ENCODE data around the gene LDLR. TPM values are rescaled to one million over a fixed set of nuclear protein-coding genes. Genes with fewer than 3 reads are reported as not detected.
A peak's percentile ranks its signal among the peaks of the same experiment; 100 is the strongest.
"Not testable (repeated sequence)": the region's sequence is repeated elsewhere in the genome, so short reads cannot be mapped to it uniquely, and the experiment has no call there.

LDLR gene
- total RNA-seq, 3 donors from 2014 or later (not counting 1 experiment from before 2014, with no cell fraction given): 84.7 to 172 (median 112) TPM

- intact Hi-C loops (cut with micrococcal nuclease): no loop called here
- no peaks in the 10 kb centered on the region for H3K4me1 Mint-ChIP-seq
- no peaks in the 10 kb centered on the region for H3K9me3 ChIP-seq (ENCODE audit: control insufficient read depth, insufficient read depth, low read length)
- no peak for TF ChIP-seq CTCF (IDR thresholded peaks at IDR 0.05)
- no peaks in the 10 kb centered on the region for H3K27me3 Mint-ChIP-seq (ENCODE audit: low read depth in 2 of 2)
- peak overlapping the region in 1 of 2 donors; percentile 14 for H3K27ac Mint-ChIP-seq
- no peak overlapping the region for H3K27ac ChIP-seq (ENCODE audit: low read length)
- peaks cover 10% of the 10 kb centered on the region for H3K36me3 Mint-ChIP-seq
- H3K4me3 ChIP-seq (ENCODE audit: low read length): no peak overlapping the region
- no peak overlapping the region for H3K4me3 Mint-ChIP-seq
- H3K9me3 Mint-ChIP-seq: no peaks in the 10 kb centered on the region
- no peaks in the 10 kb centered on the region for H3K27me3 ChIP-seq (ENCODE audit: control insufficient read depth, insufficient read depth, low read length)
- WGBS (ENCODE audit: insufficient coverage): 94% methylated on average over 13 of the region's 13 CpGs
- ATAC-seq (no peak), DNase-seq (no peak)
- H3K36me3 ChIP-seq (ENCODE audit: control insufficient read depth, insufficient read depth, low read length): peaks cover 41% of the 10 kb centered on the region
- H3K4me1 ChIP-seq (ENCODE audit: control insufficient read depth, insufficient read depth, low read length): no peaks in the 10 kb centered on the region
Observed at GRCh38 chr19:11123114-11123513, 33.9 kb downstream of the LDLR start.

- 98% methylated on average over 4 of the region's 4 CpGs for WGBS (ENCODE audit: insufficient coverage)
- H3K27me3 Mint-ChIP-seq (ENCODE audit: low read depth in 2 of 2); H3K4me3 ChIP-seq (ENCODE audit: low read length); H3K27me3 ChIP-seq (ENCODE audit: control insufficient read depth, insufficient read depth, low read length); H3K9me3 Mint-ChIP-seq; H3K36me3 Mint-ChIP-seq; H3K27ac ChIP-seq (ENCODE audit: low read length); H3K4me1 Mint-ChIP-seq; H3K9me3 ChIP-seq (ENCODE audit: control insufficient read depth, insufficient read depth, low read length); intact Hi-C loops (cut with micrococcal nuclease); H3K4me3 Mint-ChIP-seq; ATAC-seq; H3K27ac Mint-ChIP-seq; H3K4me1 ChIP-seq (ENCODE audit: control insufficient read depth, insufficient read depth, low read length); DNase-seq: not testable (repeated sequence)
- peaks cover 43% of the 10 kb centered on the region for H3K36me3 ChIP-seq (ENCODE audit: control insufficient read depth, insufficient read depth, low read length)
Observed at GRCh38 chr19:11124157-11124556, 34.9 kb downstream of the LDLR start.

GRCh38 chr19:11125994-11126685 lies 36.9 kb downstream of the LDLR start:
- peak overlapping the region in 1 of 2 donors; percentile 45 for H3K27ac Mint-ChIP-seq
- DNase-seq: peak; percentile 67 to 88
- peaks cover 44% of the 10 kb centered on the region for H3K36me3 ChIP-seq (ENCODE audit: control insufficient read depth, insufficient read depth, low read length)

More at GRCh38 chr19:11125994-11126685, 36.9 kb downstream of the LDLR start:
- Histone ChIP-seq H3K4me1 (ENCODE audit: control insufficient read depth, insufficient read depth, low read length) (peaks cover 5% of the 10 kb centered on the region), H3K9me3 (ENCODE audit: control insufficient read depth, insufficient read depth, low read length) (no peaks in the 10 kb centered on the region), H3K4me3 (ENCODE audit: low read length) (no peak overlapping the region), H3K27me3 (ENCODE audit: control insufficient read depth, insufficient read depth, low read length) (no peaks in the 10 kb centered on the region), H3K27ac (ENCODE audit: low read length) (no peak overlapping the region)
- Mint-ChIP-seq H3K4me3 (no peak overlapping the region), H3K4me1 (peaks cover 6% of the 10 kb centered on the region in 2 donors), H3K27me3 (ENCODE audit: low read depth in 2 of 2) (no peaks in the 10 kb centered on the region), H3K36me3 (peaks cover under 1% of the 10 kb centered on the region), H3K9me3 (no peaks in the 10 kb centered on the region)
- peak; percentile 68 to 72 (median 70) for ATAC-seq
- peak; percentile 79 for TF ChIP-seq CTCF (IDR thresholded peaks at IDR 0.05)
- WGBS (ENCODE audit: insufficient coverage): 63% methylated on average over 10 of the region's 11 CpGs
- intact Hi-C loops (cut with micrococcal nuclease): loop anchor here (5.0 kb wide), 1 partner anchor 356 kb away; the partner anchor contains the start of gene ELAVL3
